Measurements from ENCODE around the gene PPP2R2C.

PPP2R2C gene

DNA sequence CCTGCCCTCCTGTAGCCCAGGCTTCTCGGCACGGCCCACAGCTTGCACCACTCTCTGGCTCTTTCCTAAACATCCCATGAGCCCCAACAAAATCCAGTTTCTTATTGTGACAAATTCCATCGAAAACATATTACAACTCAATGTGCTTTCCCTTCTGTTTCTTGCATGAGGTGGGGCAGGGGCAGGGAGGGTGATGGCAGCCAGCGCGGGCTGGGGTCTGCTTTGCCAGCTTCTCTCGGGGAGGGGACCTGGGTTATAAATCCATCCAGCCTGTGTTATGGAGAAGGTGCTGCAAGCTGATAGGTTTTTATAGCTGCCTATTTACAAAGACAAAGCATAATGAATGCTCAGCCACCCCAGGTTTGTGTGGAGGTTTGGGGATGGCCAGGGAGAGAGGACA, 21.1 kb downstream of the PPP2R2C start:
- Histone ChIP-seq H3K9me3 (ENCODE audit: insufficient read depth, low read depth, low read length) (no peaks in the 10 kb centered on the region), H3K27me3 (ENCODE audit: insufficient read depth, low read length) (no peaks in the 10 kb centered on the region), H3K4me1 (ENCODE audit: insufficient read depth, low read length) (peaks cover 4% of the 10 kb centered on the region; the same call in 1 of the 2 replicates), H3K36me3 (ENCODE audit: insufficient read depth, low read depth, low read length) (no peaks in the 10 kb centered on the region), H3K4me3 (ENCODE audit: low read length) (no peak overlapping the region), H3K9ac (ENCODE audit: low read depth, low read length) (no peak overlapping the region), H3K27ac (ENCODE audit: low read length) (no peak overlapping the region)

DNA sequence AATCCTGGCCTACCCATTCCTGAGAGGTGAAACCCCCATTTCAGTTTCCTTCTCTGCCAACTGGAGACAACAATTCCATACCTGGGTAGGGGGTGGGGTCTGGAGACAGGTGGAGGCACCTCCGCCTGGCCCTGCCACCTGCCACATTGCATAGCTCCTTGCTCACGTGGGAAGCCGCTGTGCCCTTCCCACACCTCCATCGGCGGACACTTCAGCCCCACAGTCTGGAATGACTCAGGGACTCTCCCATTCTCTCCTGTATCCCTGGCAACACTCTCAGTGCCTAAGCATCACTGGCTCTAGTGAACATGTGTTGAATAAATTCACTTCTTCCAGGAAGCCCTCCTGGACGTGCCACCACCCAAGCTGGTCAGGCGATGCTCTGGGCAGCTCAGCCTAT, 21.7 kb downstream of the PPP2R2C start:
- H3K36me3 ChIP-seq (ENCODE audit: insufficient read depth, low read depth, low read length), result no peaks in the 10 kb centered on the region
- peaks cover 4% of the 10 kb centered on the region; the same call in 1 of the 2 replicates for H3K4me1 ChIP-seq (ENCODE audit: insufficient read depth, low read length)
- no peak overlapping the region for H3K9ac ChIP-seq (ENCODE audit: low read depth, low read length)
- H3K9me3 ChIP-seq (ENCODE audit: insufficient read depth, low read depth, low read length), result no peaks in the 10 kb centered on the region
- H3K27ac ChIP-seq (ENCODE audit: low read length), result no peak overlapping the region
- H3K27me3 ChIP-seq (ENCODE audit: insufficient read depth, low read length), result no peaks in the 10 kb centered on the region
- no peak overlapping the region for H3K4me3 ChIP-seq (ENCODE audit: low read length)

DNA sequence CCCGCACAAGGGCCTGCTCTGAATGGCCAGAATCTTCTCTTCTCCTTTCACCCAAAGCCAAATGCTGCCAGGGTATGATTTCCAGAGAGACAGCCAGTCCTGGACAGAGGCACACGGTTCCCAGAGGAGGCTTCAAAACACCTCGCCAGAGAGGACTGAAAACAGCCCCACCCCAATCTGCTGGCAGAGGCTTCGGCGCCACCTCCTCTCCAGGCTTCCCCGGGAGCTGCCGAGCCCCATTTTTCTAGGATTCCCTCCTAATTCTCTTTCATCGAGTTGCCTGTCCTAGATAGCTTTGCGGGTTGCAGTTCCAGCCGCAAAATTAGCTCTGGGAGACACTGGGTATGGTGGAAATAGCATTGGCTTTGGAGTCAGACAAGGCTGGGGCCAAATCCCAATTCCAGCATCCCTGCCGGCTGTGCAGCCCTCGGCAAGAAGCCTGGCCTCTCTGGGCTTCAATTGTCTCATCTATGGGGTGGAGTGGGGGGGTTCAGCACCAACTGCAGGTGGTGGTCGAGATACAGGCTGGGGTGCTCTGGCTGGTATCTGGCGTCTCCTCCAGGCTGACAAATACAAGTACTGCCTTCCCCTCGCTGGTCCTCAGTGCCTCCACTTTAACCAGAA, 22.6 kb downstream of the PPP2R2C start:
- H3K4me1 ChIP-seq (ENCODE audit: insufficient read depth, low read length), result peaks cover 4% of the 10 kb centered on the region; the same call in 1 of the 2 replicates
- no peaks in the 10 kb centered on the region for H3K27me3 ChIP-seq (ENCODE audit: insufficient read depth, low read length)
- no peaks in the 10 kb centered on the region for H3K36me3 ChIP-seq (ENCODE audit: insufficient read depth, low read depth, low read length)

GRCh38 chr4:6449335-6449734, 23.1 kb downstream of the PPP2R2C start:
- Histone ChIP-seq H3K9me3 (ENCODE audit: insufficient read depth, low read depth, low read length) (no peaks in the 10 kb centered on the region), H3K4me1 (ENCODE audit: insufficient read depth, low read length) (peaks cover 4% of the 10 kb centered on the region; the same call in 1 of the 2 replicates), H3K36me3 (ENCODE audit: insufficient read depth, low read depth, low read length) (no peaks in the 10 kb centered on the region), H3K27ac (ENCODE audit: low read length) (no peak overlapping the region), H3K4me3 (ENCODE audit: low read length) (no peak overlapping the region), H3K9ac (ENCODE audit: low read depth, low read length) (no peak overlapping the region), H3K27me3 (ENCODE audit: insufficient read depth, low read length) (no peaks in the 10 kb centered on the region)

More for the DNA sequence above, 22.6 kb downstream of the PPP2R2C start:
- no peaks in the 10 kb centered on the region for H3K9me3 ChIP-seq (ENCODE audit: insufficient read depth, low read depth, low read length)
- H3K27ac ChIP-seq (ENCODE audit: low read length), result no peak overlapping the region
- H3K9ac ChIP-seq (ENCODE audit: low read depth, low read length), result no peak overlapping the region
- H3K4me3 ChIP-seq (ENCODE audit: low read length), result no peak overlapping the region

DNA sequence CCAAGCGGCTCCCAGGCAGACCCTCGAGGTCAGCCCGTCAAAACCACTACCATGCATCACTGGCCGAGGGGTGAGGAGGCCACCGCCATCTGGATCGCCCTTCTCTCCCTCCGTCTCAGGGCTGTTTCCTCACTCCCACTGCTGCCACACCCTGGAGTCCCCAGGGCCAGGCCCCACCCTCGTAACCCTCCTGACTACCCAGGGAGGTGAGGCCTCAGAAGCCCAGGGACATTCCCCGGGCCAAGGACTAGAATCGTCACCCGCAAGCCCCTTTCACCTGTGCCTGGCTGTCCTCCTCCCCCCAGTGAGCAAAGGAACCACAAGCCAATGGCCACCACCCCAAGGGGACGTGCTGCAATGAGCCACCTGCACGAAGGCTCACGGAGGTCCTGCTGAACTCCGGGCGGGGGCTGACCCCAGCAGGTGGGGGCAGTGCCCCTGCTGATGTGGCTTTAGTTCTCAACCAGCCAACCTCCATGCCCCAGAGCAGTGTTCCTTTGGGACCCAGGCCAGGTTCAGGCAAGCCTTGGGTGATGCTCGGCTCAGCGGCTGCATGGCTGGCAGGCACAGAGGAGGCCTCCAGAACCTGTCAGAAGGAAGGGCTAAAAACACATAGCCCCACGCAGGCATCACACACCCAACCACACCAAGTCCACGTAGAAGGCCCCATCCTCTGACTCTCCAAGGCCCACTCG, 23.8 kb downstream of the PPP2R2C start:
- H3K27ac ChIP-seq (ENCODE audit: low read length), result no peak overlapping the region
- H3K9ac ChIP-seq (ENCODE audit: low read depth, low read length), result no peak overlapping the region
- H3K4me3 ChIP-seq (ENCODE audit: low read length), result no peak overlapping the region
- H3K9me3 ChIP-seq (ENCODE audit: insufficient read depth, low read depth, low read length), result no peaks in the 10 kb centered on the region
- H3K27me3 ChIP-seq (ENCODE audit: insufficient read depth, low read length), result no peaks in the 10 kb centered on the region
- peaks cover 4% of the 10 kb centered on the region; the same call in 1 of the 2 replicates for H3K4me1 ChIP-seq (ENCODE audit: insufficient read depth, low read length)
- no peaks in the 10 kb centered on the region for H3K36me3 ChIP-seq (ENCODE audit: insufficient read depth, low read depth, low read length)

DNA sequence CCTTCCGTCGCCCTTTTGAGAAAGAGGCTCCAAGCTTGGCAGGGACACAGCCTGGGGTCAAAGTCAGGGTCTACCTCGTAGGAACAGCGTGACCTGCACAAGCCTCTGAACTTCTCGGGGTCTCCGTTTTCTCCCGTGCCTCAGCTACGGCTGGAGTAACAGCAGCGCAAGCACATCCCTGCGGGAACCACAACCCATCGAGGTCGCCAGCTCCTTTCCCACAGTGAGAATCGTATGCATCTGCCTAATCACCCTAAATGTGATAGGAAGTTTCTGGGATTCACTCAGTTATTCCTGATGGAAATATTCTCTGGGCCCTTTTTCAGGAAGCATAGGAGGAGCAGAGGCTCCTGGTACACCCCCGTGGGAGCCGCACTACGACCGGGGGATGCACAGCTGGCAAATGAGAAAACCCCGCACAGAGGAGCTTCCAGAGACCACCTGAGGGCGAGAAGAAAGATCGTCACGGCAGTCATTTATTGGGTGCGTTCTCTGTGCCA, 24.7 kb downstream of the PPP2R2C start:
- Histone ChIP-seq H3K36me3 (ENCODE audit: insufficient read depth, low read depth, low read length) (no peaks in the 10 kb centered on the region), H3K4me1 (ENCODE audit: insufficient read depth, low read length) (peaks cover 4% of the 10 kb centered on the region; the same call in 1 of the 2 replicates), H3K9me3 (ENCODE audit: insufficient read depth, low read depth, low read length) (no peaks in the 10 kb centered on the region), H3K27ac (ENCODE audit: low read length) (no peak overlapping the region), H3K9ac (ENCODE audit: low read depth, low read length) (no peak overlapping the region), H3K4me3 (ENCODE audit: low read length) (no peak overlapping the region), H3K27me3 (ENCODE audit: insufficient read depth, low read length) (no peaks in the 10 kb centered on the region)

DNA sequence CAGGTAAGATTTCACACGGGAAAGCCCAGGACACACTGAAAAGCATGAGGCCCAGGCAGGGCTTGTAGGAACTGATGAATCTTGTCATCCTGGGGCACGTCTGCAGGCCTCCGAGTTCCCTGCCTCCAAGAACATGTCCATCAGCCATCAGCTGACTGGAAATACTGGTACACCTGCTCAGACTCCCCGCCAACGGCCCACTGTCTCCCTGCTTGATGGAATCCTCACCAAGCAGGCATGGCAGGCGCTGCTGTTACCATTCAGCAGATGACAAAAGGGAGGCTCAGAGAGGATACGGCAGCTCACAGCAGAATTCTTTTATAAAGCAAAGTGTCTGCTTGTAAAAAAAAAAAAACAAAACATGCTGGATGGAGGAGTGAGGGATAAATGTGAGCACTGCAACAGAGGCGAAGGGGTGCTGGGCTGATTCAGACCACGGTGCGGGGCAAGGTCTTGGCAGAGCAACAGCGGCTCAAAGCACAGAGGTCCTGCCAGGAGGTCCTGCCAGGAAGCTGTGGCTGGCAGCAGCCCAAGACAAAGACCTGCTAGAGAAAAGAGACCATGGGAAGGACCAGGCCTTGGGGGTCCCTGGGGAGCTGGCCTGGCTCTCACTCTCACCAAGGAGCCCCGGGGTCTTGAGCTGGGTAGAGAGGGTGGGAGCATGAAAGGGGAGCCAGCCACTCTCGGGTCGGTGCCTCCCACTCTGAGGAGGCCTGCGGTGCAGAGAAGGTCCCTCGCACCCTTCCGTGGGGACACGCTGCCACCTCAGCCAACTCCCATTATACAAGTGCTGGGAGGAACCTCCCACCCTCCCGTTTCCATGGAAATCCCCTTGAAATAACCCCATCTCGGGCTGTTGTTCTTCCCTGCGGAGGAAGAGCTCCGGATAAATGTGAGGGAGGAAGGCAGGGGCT, 25.6 kb downstream of the PPP2R2C start:
- H3K4me3 ChIP-seq (ENCODE audit: low read length), result no peak overlapping the region
- no peaks in the 10 kb centered on the region for H3K27me3 ChIP-seq (ENCODE audit: insufficient read depth, low read length)
- no peaks in the 10 kb centered on the region for H3K36me3 ChIP-seq (ENCODE audit: insufficient read depth, low read depth, low read length)
- no peak overlapping the region for H3K9ac ChIP-seq (ENCODE audit: low read depth, low read length)
- no peaks in the 10 kb centered on the region for H3K9me3 ChIP-seq (ENCODE audit: insufficient read depth, low read depth, low read length)
- peaks cover 4% of the 10 kb centered on the region; the same call in 1 of the 2 replicates for H3K4me1 ChIP-seq (ENCODE audit: insufficient read depth, low read length)
- no peak overlapping the region for H3K27ac ChIP-seq (ENCODE audit: low read length)

DNA sequence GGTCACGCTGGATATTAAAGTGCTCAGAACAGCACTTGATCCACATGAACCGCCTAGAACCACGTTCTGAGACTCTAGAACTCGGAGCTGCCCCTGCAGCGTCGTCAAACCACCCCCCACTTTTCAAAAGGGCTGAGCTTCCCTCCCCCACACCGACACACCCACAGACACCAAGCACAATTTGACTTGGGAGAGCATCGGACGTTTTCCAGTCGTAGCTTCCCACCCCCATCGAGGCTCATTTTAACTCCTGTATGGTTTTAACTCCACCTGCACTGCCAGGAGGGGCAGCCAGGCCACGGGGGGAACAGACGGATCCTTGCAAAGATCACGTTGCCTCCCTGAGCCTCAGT, 26.3 kb downstream of the PPP2R2C start:
- H3K4me3 ChIP-seq (ENCODE audit: low read length), result no peak overlapping the region
- H3K36me3 ChIP-seq (ENCODE audit: insufficient read depth, low read depth, low read length), result no peaks in the 10 kb centered on the region
- no peak overlapping the region for H3K9ac ChIP-seq (ENCODE audit: low read depth, low read length)
- H3K27me3 ChIP-seq (ENCODE audit: insufficient read depth, low read length), result no peaks in the 10 kb centered on the region
- H3K9me3 ChIP-seq (ENCODE audit: insufficient read depth, low read depth, low read length), result no peaks in the 10 kb centered on the region
- peaks cover 4% of the 10 kb centered on the region; the same call in 1 of the 2 replicates for H3K4me1 ChIP-seq (ENCODE audit: insufficient read depth, low read length)
- no peak overlapping the region for H3K27ac ChIP-seq (ENCODE audit: low read length)

DNA sequence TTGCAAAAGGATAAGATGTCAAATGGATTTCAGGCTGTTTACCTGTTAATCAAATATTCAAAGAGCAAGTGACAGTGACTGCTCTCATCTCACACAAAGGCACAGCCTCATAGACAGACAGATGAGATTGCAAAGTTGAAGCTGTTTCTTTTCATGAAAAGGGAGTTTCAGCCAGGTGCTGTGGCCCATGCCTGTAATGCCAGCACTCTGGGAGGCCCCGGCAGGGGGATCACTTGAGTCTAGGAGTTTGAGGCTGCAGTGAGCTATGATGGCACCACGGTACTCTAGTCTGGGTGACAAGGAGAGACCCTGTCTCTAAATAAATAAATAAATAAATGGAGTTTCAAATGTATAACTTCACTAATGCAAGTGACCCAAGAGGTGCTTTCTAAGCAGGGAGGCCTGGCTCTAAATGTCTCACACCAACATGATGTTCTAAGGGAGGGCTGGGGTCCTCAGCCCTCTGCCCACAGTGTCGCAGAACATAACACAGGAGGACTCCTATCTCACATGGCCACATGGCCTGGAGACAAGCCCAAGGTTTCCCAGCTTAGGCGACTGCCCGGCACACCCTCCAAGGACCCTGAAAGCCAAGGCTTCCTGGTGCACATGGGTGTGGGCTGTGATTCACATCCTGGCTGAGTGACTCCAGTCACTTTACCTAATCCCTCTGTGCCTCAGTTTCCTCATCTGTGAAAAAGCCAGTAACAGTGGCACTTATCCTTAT, 26.8 kb downstream of the PPP2R2C start:
- Histone ChIP-seq H3K4me3 (ENCODE audit: low read length) (no peak overlapping the region), H3K27ac (ENCODE audit: low read length) (no peak overlapping the region), H3K9me3 (ENCODE audit: insufficient read depth, low read depth, low read length) (no peaks in the 10 kb centered on the region), H3K9ac (ENCODE audit: low read depth, low read length) (no peak overlapping the region), H3K27me3 (ENCODE audit: insufficient read depth, low read length) (no peaks in the 10 kb centered on the region), H3K36me3 (ENCODE audit: insufficient read depth, low read depth, low read length) (no peaks in the 10 kb centered on the region), H3K4me1 (ENCODE audit: insufficient read depth, low read length) (peaks cover 4% of the 10 kb centered on the region; the same call in 1 of the 2 replicates)

DNA sequence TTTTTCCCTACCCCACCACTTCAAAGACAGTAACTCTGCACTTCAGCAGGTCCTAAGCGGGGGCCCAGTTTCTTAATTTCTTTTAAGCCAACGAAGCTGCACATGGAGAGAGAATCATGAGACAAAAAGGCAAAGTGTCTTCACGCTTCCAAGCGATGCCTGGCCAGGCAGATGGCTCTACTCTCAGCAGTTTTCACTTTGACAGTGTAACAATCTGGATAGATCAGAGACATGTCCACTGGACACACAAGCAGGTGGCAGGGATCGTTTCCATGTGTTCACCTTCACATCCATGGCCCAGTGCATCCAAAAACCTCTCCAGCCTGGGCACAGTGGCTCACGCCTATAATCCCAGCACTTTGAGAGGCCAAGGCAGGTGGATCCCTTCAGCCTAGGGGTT, 27.8 kb downstream of the PPP2R2C start:
- no peak overlapping the region for H3K4me3 ChIP-seq (ENCODE audit: low read length)
- peaks cover 4% of the 10 kb centered on the region; the same call in 1 of the 2 replicates for H3K4me1 ChIP-seq (ENCODE audit: insufficient read depth, low read length)
- no peak overlapping the region for H3K9ac ChIP-seq (ENCODE audit: low read depth, low read length)
- H3K27me3 ChIP-seq (ENCODE audit: insufficient read depth, low read length), result no peaks in the 10 kb centered on the region
- no peaks in the 10 kb centered on the region for H3K36me3 ChIP-seq (ENCODE audit: insufficient read depth, low read depth, low read length)
- H3K9me3 ChIP-seq (ENCODE audit: insufficient read depth, low read depth, low read length), result no peaks in the 10 kb centered on the region
- H3K27ac ChIP-seq (ENCODE audit: low read length), result no peak overlapping the region

Measured in iPS-20b (cell line).